Measurements from ENCODE around the gene GPS1. TPM values are rescaled to one million over a fixed set of nuclear protein-coding genes. Genes with fewer than 3 reads are reported as not detected.

The GPS1 gene
- total and polyA plus RNA-seq, 10 donors: 61.5 to 109 (median 68.9) TPM

- Histone ChIP-seq H3K9me3 (no peaks in the 10 kb centered on the region), H3K36me3 (peaks cover 0 to 98% (median 89%) of the 10 kb centered on the region in 6 donors), H3K4me3 (no peak overlapping the region), H3K27ac (peak overlapping the region in 2 of 8 donors; percentile 1 to 18), H3K4me1 (peaks cover 3 to 79% (median 24%) of the 10 kb centered on the region in 6 donors), H3K27me3 (replicated peaks in 1 of 7) (no peaks in the 10 kb centered on the region)
- peak; percentile 72 for DNase-seq
- WGBS, 5 donors: 65 to 83% (median 78%) methylated on average over 14 to 19 of the region's 19 CpGs
- intact Hi-C loops (cut with DNase I; ENCODE audit: low total_unique reads): no loop called here
- no peak for TF ChIP-seq CTCF (IDR thresholded peaks at IDR 0.05 in 8 of 11, conservative IDR thresholded peaks at IDR 0.05 in 3 of 11)
- no peak for TF ChIP-seq POLR2A (IDR thresholded peaks at IDR 0.05)
- TF ChIP-seq POLR2AphosphoS5 (IDR thresholded peaks at IDR 0.05): peak in 2 of 3 donors; percentile 6 to 10
Observed at GRCh38 chr17:82059272-82060000, 7.7 kb downstream of the GPS1 start.

GRCh38 chr17:82060001-82060380, 8.3 kb downstream of the GPS1 start:
- peaks cover 9 to 79% (median 28%) of the 10 kb centered on the region in 6 donors for H3K4me1 ChIP-seq
- no peaks in the 10 kb centered on the region for H3K27me3 ChIP-seq (replicated peaks in 1 of 7)
- no peak overlapping the region for H3K4me3 ChIP-seq
- H3K27ac ChIP-seq: peak overlapping the region in 1 of 8 donors; percentile 18
- peak; percentile 67 for DNase-seq
- WGBS, 5 donors: 83 to 86% (median 86%) methylated on average over 10 to 16 of the region's 16 CpGs
- TF ChIP-seq CTCF (IDR thresholded peaks at IDR 0.05 in 8 of 11, conservative IDR thresholded peaks at IDR 0.05 in 3 of 11) (no peak), POLR2A (IDR thresholded peaks at IDR 0.05) (no peak), POLR2AphosphoS5 (IDR thresholded peaks at IDR 0.05) (no peak)
- H3K9me3 ChIP-seq: no peaks in the 10 kb centered on the region
- H3K36me3 ChIP-seq: peaks cover 0 to 92% (median 84%) of the 10 kb centered on the region in 6 donors
- intact Hi-C loops (cut with DNase I; ENCODE audit: low total_unique reads): no loop called here

- TF ChIP-seq POLR2AphosphoS5 (IDR thresholded peaks at IDR 0.05) (peak in 2 of 3 donors; percentile 14 to 56), POLR2A (IDR thresholded peaks at IDR 0.05) (no peak), CTCF (IDR thresholded peaks at IDR 0.05 in 8 of 11, conservative IDR thresholded peaks at IDR 0.05 in 3 of 11) (no peak)
- no peaks in the 10 kb centered on the region for H3K27me3 ChIP-seq (replicated peaks in 1 of 7)
- peak; percentile 70 for DNase-seq
- H3K4me3 ChIP-seq: no peak overlapping the region
- WGBS, 5 donors: 80 to 95% (median 89%) methylated on average over 8 to 14 of the region's 14 CpGs
- intact Hi-C loops (cut with DNase I; ENCODE audit: low total_unique reads): no loop called here
- H3K9me3 ChIP-seq: no peaks in the 10 kb centered on the region
- H3K27ac ChIP-seq: no peak overlapping the region
- peaks cover 0 to 86% (median 77%) of the 10 kb centered on the region in 6 donors for H3K36me3 ChIP-seq
- peaks cover 9 to 77% (median 32%) of the 10 kb centered on the region in 6 donors for H3K4me1 ChIP-seq
Observed at GRCh38 chr17:82060614-82061013, 8.9 kb downstream of the GPS1 start.

Data from spleen (tissue), 11 donors.